Mesenchymal stem cell (in vitro differentiated cells and primary cell): ENCODE results near the gene LAMB4.
A peak's percentile ranks its signal among the peaks of the same experiment; 100 is the strongest.

Source experiments
- DNase-seq: peaks from one replicate; pipeline ENCODE4 v3.0.0-alpha.2; 2013
- H2AFZ ChIP-seq: one replicate; pipeline ENCODE4 v1.6.1; 2013; ENCODE audit warnings: low read depth, mild to moderate bottlenecking, control low read depth, inconsistent platforms, low read length, moderate library complexity
- H2AK5ac ChIP-seq: 2 replicates; pipeline ENCODE4 v1.6.1; 2013; ENCODE audit warnings: low read length, moderate library complexity, mild to moderate bottlenecking, inconsistent platforms; ENCODE audit not compliant: severe bottlenecking
- H2BK120ac ChIP-seq: one replicate; pipeline ENCODE4 v1.6.1; 2013; ENCODE audit warnings: low read depth, mild to moderate bottlenecking, inconsistent platforms, low read length, moderate library complexity
- H2BK12ac ChIP-seq, 2 experiments: one replicate each; pipeline ENCODE4 v1.6.1; 2013; ENCODE audit warnings: inconsistent platforms in 2 of 2, low read length in 2 of 2, mild to moderate bottlenecking in 2 of 2, moderate library complexity in 2 of 2, control low read depth in 1 of 2
- H2BK15ac ChIP-seq: one replicate; pipeline ENCODE4 v1.6.1; 2013; ENCODE audit warnings: mild to moderate bottlenecking, low read depth, inconsistent platforms; ENCODE audit not compliant: poor library complexity, severe bottlenecking
- H2BK5ac ChIP-seq: 2 replicates; pipeline ENCODE4 v1.6.1; 2013; ENCODE audit warnings: low read depth, mild to moderate bottlenecking, low read length, control low read depth, inconsistent platforms; ENCODE audit not compliant: poor library complexity, severe bottlenecking
- H3K14ac ChIP-seq, 2 experiments: one replicate each; pipeline ENCODE4 v1.6.1; 2013; ENCODE audit warnings: inconsistent platforms in 2 of 2, low read length in 2 of 2, control low read depth in 1 of 2, mild to moderate bottlenecking in 1 of 2, moderate library complexity in 1 of 2
- H3K18ac ChIP-seq, 2 experiments: one replicate each; pipeline ENCODE4 v1.6.1; 2013; ENCODE audit warnings: inconsistent platforms in 2 of 2, low read length in 2 of 2, control low read depth in 1 of 2, low read depth in 1 of 2, mild to moderate bottlenecking in 1 of 2
- H3K23ac ChIP-seq, 2 experiments: one replicate each; pipeline ENCODE4 v1.6.1; 2013; ENCODE audit warnings: inconsistent platforms in 2 of 2, low read length in 2 of 2, mild to moderate bottlenecking in 2 of 2, moderate library complexity in 2 of 2, control low read depth in 1 of 2
- H3K27ac ChIP-seq: 2 replicates; pipeline ENCODE4 v1.5.1; 2013; ENCODE audit warnings: mild to moderate bottlenecking, moderate library complexity, low read length, control low read depth, inconsistent platforms; ENCODE audit not compliant: poor library complexity, severe bottlenecking
- H3K27me3 ChIP-seq, 2 experiments: 2 replicates each; pipeline versions ENCODE4 v1.6.1 to v1.7.0; 2013; ENCODE audit warnings: low read length in 2 of 2, mild to moderate bottlenecking in 2 of 2, moderate library complexity in 2 of 2, control low read depth in 1 of 2, inconsistent platforms in 1 of 2; ENCODE audit not compliant: control insufficient read depth in 1 of 2, insufficient read depth in 1 of 2
- H3K36me3 ChIP-seq, 2 experiments: 2 replicates each; pipeline versions ENCODE4 v1.6.1 to v1.7.0; 2013; ENCODE audit warnings: low read length in 2 of 2, control low read depth in 1 of 2, inconsistent platforms in 1 of 2, low read depth in 1 of 2, mild to moderate bottlenecking in 1 of 2; ENCODE audit not compliant: insufficient read depth in 2 of 2, control insufficient read depth in 1 of 2
- H3K4ac ChIP-seq, 2 experiments: one replicate each; pipeline ENCODE4 v1.6.1; 2013; ENCODE audit warnings: inconsistent platforms in 2 of 2, low read length in 2 of 2, mild to moderate bottlenecking in 2 of 2, moderate library complexity in 2 of 2, control low read depth in 1 of 2, low read depth in 1 of 2
- H3K4me1 ChIP-seq: 2 replicates; pipeline ENCODE4 v1.6.1; 2013; ENCODE audit warnings: low read depth, low read length, control low read depth; ENCODE audit not compliant: control insufficient read depth, insufficient read depth
- H3K4me2 ChIP-seq: 2 replicates; pipeline ENCODE4 v1.6.1; 2013; ENCODE audit warnings: low read length, mild to moderate bottlenecking, inconsistent platforms; ENCODE audit not compliant: poor library complexity, severe bottlenecking
- H3K4me3 ChIP-seq, 2 experiments: 2 replicates each; pipeline versions ENCODE4 v1.5.1 to v1.7.0; 2013; ENCODE audit warnings: low read length in 2 of 2, mild to moderate bottlenecking in 2 of 2, control low read depth in 1 of 2, low read depth in 1 of 2; ENCODE audit not compliant: insufficient read depth in 1 of 2
- H3K79me1 ChIP-seq: replicated peaks from 2 replicates; pipeline ENCODE4 v1.6.1; 2013; ENCODE audit warnings: mild to moderate bottlenecking, control low read depth, low read length, inconsistent platforms; ENCODE audit not compliant: poor library complexity, severe bottlenecking
- H3K9ac ChIP-seq: 2 replicates; pipeline ENCODE4 v1.7.0; 2013; ENCODE audit warnings: mild to moderate bottlenecking, low read length, moderate library complexity
- H3K9me3 ChIP-seq: 2 replicates; pipeline ENCODE4 v1.7.0; 2013; ENCODE audit warnings: mild to moderate bottlenecking, low read length; ENCODE audit not compliant: control insufficient read depth
- H4K8ac ChIP-seq: one replicate; pipeline ENCODE4 v1.6.1; 2013; ENCODE audit warnings: inconsistent platforms, mild to moderate bottlenecking, low read length, moderate library complexity
- H4K91ac ChIP-seq: one replicate; pipeline ENCODE4 v1.6.1; 2013; ENCODE audit warnings: mild to moderate bottlenecking, low read length, inconsistent platforms
- WGBS: methylation state at CpG from one replicate; pipeline ENCODE4 v1.1.7; 2013; ENCODE audit warnings: mixed read lengths; 5-methylcytosine and 5-hydroxymethylcytosine counted together

LAMB4 gene

DNA sequence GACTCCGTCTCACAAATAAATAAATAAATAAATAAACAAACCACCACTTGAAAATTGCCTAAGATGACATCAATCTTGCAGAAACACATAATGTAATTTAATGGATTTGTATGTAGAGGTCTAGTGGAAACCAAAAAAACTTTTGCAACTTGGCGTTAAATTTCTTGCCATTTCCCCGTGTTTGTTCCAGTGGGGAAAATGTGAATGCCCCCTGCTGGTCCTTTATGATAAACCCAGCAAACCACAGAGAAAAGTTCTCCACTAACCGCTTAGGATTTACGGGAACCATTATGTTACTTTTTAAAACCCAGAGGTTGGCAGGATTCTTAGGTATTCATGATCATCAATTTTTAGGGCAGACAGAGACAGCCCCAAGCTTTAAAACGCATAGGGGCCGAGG lies 32.5 kb downstream of the LAMB4 start:
- Histone ChIP-seq H3K9ac (no peak overlapping the region), H4K91ac (no peak overlapping the region), H3K27ac (no peak overlapping the region), H3K4me3 (no peak overlapping the region), H3K4me2 (no peak overlapping the region), H3K9me3 (no peaks in the 10 kb centered on the region), H2BK120ac (no peak overlapping the region), H3K18ac (no peak overlapping the region), H3K4me1 (peaks cover 8% of the 10 kb centered on the region), H3K23ac (no peak overlapping the region), H3K14ac (no peak overlapping the region), H2AK5ac (peak overlapping the region; percentile 66), H2BK5ac (no peak overlapping the region), H3K27me3 (no peaks in the 10 kb centered on the region), H2AFZ (no peak overlapping the region), H2BK12ac (no peak overlapping the region), H3K36me3 (no peaks in the 10 kb centered on the region), H2BK15ac (no peak overlapping the region), H3K79me1 (no peaks in the 10 kb centered on the region), H4K8ac (no peak overlapping the region), H3K4ac (no peak overlapping the region)
- WGBS: 93% methylated on average over 6 of the region's 7 CpGs
- DNase-seq: no peak

DNA sequence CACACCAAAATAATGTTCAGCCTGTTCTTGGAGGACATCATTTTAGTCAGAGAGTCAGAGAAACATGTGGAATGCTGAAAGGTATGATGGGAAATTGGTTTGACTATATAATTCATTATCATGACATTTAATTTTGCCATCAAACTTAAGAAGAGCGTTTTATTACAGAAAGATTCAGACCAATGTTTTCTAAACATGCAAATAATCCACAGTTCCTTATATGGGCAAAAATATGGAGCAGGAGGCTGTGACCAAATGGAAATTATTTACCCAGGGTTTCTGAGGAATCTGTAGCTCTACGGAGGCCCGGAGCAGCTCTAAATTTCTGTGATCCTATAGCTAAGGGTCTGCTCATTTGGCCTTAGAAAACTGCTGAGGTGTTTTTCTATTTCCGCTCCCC lies 33.2 kb downstream of the LAMB4 start:
- no peak overlapping the region for H3K4me3 ChIP-seq
- H3K9me3 ChIP-seq: no peaks in the 10 kb centered on the region
- H3K4me2 ChIP-seq: no peak overlapping the region
- H3K9ac ChIP-seq: no peak overlapping the region
- WGBS: 97% methylated on average over 2 of the region's 4 CpGs
- H3K18ac ChIP-seq: no peak overlapping the region
- H3K79me1 ChIP-seq: no peaks in the 10 kb centered on the region
- no peaks in the 10 kb centered on the region for H3K27me3 ChIP-seq
- H2AK5ac ChIP-seq: no peak overlapping the region
- no peak for DNase-seq
- no peak overlapping the region for H4K8ac ChIP-seq
- no peak overlapping the region for H2AFZ ChIP-seq
- peaks cover 8% of the 10 kb centered on the region for H3K4me1 ChIP-seq
- no peak overlapping the region for H2BK12ac ChIP-seq
- no peak overlapping the region for H2BK15ac ChIP-seq
- H3K4ac ChIP-seq: no peak overlapping the region
- no peak overlapping the region for H3K23ac ChIP-seq
- H3K36me3 ChIP-seq: no peaks in the 10 kb centered on the region
- no peak overlapping the region for H2BK120ac ChIP-seq
- H2BK5ac ChIP-seq: no peak overlapping the region
- H3K27ac ChIP-seq: no peak overlapping the region
- no peak overlapping the region for H4K91ac ChIP-seq
- H3K14ac ChIP-seq: no peak overlapping the region

DNA sequence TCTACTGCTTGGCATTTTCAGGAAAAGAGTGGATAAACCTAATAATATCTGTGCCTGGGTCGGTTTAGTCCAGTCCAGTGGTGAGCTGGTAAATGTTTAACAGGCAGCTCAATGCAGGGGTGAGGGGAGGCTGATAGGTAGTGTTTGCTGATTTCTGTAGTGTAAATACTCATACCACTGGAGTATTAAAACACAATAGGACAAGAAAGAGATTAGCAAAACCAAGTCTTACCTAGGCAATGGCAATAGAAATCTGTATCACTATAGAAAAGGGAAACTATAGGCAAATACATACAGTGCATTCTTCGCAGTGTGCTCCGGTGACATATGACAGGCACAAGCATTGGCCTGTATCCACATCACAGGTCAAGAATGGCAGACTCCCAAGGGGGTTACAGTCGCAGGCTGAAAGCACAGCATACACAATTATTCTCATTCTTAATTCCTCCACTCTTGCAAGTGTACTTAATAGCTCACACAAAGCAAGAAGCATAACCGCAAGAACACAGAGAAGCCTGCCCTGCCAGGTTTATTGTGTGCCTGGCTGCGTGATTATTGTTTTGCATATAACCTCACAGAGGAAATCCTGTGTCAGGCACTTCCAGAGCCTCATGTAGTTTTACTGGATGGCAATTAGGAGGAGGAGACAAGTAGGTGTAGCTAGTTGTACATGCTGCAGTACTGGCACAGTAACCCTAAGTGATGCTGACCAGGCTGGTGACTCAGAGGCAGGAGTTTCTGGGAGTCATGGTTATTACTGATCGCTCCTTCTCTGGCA lies 35.0 kb downstream of the LAMB4 start:
- Histone ChIP-seq H4K91ac (peak overlapping the region; percentile 50), H2BK15ac (no peak overlapping the region), H2BK5ac (no peak overlapping the region), H3K4me2 (peak overlapping the region; percentile 52), H2BK120ac (peak overlapping the region; percentile 71), H3K9ac (peak overlapping the region; percentile 86), H3K27ac (peak overlapping the region; percentile 83), H3K18ac (peak overlapping the region; percentile 22 to 52), H3K9me3 (no peaks in the 10 kb centered on the region), H3K79me1 (no peaks in the 10 kb centered on the region), H3K4me3 (peak overlapping the region in 1 of 2 experiments; percentile 49), H3K36me3 (no peaks in the 10 kb centered on the region), H2AK5ac (no peak overlapping the region), H3K4ac (peak overlapping the region; percentile 18 to 35), H3K4me1 (peaks cover 8% of the 10 kb centered on the region), H4K8ac (peak overlapping the region; percentile 63), H2BK12ac (peak overlapping the region; percentile 11 to 69), H3K14ac (no peak overlapping the region), H3K23ac (no peak overlapping the region), H3K27me3 (no peaks in the 10 kb centered on the region), H2AFZ (no peak overlapping the region)
- DNase-seq: peak; percentile 91
- 51% methylated on average over 7 of the region's 7 CpGs for WGBS

DNA sequence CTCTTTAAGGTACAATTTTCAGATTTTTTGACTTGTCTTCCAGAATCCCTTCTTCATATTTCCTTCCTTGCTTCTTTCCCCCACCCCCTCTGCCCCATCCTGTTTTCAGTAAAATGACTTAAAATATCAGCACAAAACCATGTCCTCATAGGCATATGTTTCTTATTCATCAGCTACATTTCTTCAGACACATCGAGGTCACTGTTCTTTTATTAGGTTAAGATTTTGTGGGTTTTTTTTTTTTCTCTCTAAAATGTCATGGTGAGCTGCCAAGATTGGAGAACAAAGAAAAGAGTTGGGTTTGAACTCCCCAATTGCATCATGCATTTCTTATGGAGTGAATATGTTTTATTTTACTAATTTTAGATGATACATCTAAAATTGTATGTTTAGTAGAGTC lies 35.8 kb downstream of the LAMB4 start:
- Histone ChIP-seq H2BK5ac (peak overlapping the region; percentile 0), H4K91ac (no peak overlapping the region), H2AK5ac (peak overlapping the region; percentile 22), H2BK120ac (no peak overlapping the region), H3K27me3 (no peaks in the 10 kb centered on the region), H3K4me1 (peaks cover 8% of the 10 kb centered on the region), H3K4me3 (peak overlapping the region in 1 of 2 experiments; percentile 50), H4K8ac (no peak overlapping the region), H3K36me3 (no peaks in the 10 kb centered on the region), H2BK15ac (no peak overlapping the region), H3K14ac (no peak overlapping the region), H3K9me3 (no peaks in the 10 kb centered on the region), H2BK12ac (peak overlapping the region in 1 of 2 experiments; percentile 49), H3K79me1 (no peaks in the 10 kb centered on the region), H3K4ac (no peak overlapping the region), H3K23ac (no peak overlapping the region), H3K4me2 (no peak overlapping the region), H3K18ac (no peak overlapping the region), H3K9ac (peak overlapping the region; percentile 86), H3K27ac (peak overlapping the region; percentile 65), H2AFZ (no peak overlapping the region)
- WGBS: no CpG with 5 or more reads among the region's 1 CpG
- DNase-seq: peak; percentile 18
